Dedifferentiated amniotic fluid mesenchymal stem cell (primary cell): ENCODE results near the gene LRRC4B.
"Not testable (repeated sequence)": the region's sequence is repeated elsewhere in the genome, so short reads cannot be mapped to it uniquely, and the experiment has no call there.

Experiments used
- DNase-seq: peaks from one replicate; pipeline ENCODE4 v3.0.0-alpha.2; 2016; ENCODE audit errors: extremely low spot score

LRRC4B gene

GRCh38 chr19:50552540-50552939 is 15.7 kb downstream of the LRRC4B start:
- no peak for DNase-seq

GRCh38 chr19:50551715-50552187 is 16.5 kb downstream of the LRRC4B start:
- no peak for DNase-seq

GRCh38 chr19:50551034-50551714 is 17.1 kb downstream of the LRRC4B start:
- DNase-seq, result no peak

GRCh38 chr19:50550594-50550966 is 17.7 kb downstream of the LRRC4B start:
- DNase-seq, result no peak

DNA sequence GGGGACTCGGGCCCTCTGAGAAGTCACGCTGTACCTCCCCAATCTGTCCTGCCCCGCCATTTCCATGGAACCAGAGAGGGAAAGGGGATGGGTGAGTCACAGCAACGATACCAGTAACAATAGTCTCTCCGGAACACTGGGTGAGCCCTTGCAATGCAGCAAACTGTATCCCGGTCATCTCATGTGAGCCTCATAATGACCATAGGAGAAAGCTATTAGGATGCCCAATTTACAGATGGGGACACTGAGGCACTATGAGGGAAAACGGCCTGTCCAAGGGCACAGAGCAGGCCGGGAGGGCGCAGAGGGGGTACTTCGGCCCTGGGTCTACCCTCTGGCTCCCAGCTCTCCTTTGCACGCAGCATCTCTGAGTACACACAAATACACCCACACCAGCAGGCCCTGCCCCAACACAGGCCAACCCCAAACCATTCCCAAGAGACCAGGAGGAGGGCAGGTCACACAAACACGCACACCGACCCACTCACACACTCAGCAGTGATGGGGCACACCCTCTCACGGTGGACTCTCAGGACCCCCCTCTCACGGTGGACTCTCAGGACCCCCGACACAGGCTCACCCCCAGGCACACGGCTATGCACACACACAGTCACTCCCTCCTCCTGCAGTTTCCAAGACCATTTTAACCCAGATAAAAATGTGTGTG is 18.2 kb downstream of the LRRC4B start:
- DNase-seq, result no peak

DNA sequence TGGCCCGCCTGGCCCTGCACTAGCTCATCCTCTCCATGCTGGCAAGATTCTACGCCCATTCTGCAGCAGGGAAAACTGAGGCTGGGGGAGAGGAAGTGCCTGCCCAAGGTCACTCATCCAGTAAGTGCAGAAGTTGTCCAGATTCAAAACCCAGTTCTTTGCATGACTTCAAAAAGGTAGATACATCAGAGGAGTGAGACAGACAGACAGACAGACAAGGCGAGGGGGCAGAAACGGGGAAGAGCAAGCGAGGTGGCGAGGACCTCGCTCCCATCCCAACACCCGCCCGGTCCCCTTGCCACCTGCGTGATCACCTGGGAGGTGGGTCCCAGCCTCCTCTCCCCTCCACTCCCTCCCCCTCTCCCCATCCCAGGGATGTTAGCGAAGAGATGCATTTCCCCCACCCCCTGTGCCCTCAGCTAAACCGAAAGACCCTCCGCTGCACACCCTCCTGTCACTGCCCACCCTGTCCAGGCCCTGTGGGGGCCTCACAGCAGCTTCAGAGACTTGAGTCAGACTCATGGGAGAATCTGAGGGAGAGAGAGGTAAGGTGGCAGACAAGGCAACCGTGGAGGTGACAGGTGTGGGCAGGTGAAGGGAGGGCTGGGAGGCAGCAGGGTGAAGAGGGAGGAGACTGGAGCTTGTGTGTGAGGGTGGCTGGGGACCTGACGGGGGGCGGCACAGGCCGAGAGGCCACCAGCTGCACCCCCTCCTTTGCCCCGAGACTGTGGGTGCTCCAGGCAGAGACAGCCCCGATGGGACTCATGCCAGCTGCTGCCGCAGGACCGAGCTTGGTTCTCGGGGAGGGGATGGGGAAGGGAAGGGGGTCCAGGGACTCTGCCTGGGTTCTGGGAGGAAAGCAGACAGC is 18.9 kb downstream of the LRRC4B start:
- DNase-seq, result no peak

GRCh38 chr19:50548191-50549058 is 19.8 kb downstream of the LRRC4B start:
- no peak for DNase-seq

GRCh38 chr19:50547385-50548190 is 20.6 kb downstream of the LRRC4B start:
- no peak for DNase-seq

DNA sequence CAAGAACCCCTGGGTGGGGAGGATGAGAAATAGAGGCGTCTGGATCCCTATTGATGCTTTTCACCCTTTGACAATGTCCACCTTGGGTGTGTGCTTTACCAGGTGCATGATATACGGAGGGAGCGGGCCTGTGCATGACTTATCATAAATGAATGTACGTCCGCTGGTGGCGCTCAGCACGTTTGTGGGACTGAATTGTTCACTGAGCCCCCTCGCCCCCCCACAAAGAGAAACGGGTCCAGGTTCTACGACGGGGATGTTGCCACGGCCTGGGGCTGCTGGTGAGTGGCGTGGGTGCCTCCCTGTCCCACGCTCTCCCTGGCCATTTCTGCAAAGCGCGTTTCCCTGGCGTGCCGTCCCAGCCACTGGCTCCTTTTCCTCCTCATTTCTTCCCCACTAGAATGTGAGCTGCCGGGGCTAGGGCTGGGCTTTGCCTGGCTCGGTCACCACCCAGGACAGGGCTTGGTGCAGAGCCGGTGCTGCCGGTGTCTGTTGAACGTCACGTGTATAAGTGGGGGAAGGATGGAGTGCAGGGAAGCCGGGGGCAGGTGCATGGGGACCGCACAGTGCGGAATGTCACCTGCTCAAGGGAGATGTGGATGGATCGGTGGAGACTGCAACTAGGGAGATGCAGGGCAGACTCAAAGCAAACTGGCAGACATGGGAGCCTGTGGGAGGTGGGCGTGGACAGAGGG is 21.6 kb downstream of the LRRC4B start:
- no peak for DNase-seq

GRCh38 chr19:50542943-50543342 is 25.3 kb downstream of the LRRC4B start:
- no peak for DNase-seq

DNA sequence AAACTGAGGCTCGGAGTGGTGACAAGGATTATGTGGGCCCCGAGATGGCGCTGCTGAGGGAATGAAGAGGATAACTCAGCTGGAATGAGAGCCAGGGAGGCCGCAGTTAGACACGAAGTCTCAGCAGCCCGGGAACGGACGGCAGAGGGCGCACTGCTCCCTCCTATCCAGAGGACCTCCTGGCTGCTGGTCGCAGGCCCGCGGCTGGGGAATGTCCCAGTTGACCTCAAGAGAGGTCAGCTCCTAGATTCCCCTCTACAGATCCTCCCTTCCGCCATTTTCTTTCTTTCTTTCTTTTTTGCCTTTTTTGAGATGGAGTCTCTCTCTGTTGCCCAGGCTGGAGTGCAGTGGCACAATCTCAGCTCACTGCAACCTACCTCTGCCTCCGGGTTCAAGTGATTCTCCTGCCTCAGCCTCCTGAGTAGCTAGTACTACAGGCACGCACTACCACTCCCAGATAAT is 30.4 kb downstream of the LRRC4B start:
- peak; percentile 79 for DNase-seq

DNA sequence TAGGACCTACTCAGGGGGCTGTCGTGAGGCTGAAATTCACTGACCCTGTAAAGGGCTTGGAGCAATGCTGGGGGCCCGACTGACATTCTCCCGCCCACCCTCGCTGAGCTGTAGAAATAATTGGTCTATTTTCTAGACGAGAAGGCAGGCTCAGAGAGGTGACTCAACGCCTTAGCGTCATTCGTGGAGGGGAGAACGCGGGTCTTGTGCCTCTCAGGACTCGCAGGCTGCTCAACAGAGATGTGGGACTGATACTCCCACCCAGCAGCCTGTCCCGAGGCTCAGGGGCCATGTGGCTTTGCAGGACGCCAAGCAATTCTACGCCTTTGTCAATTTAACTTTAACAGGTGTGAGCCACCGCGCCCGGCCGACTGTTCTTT is 30.9 kb downstream of the LRRC4B start:
- no peak for DNase-seq

- DNase-seq, result no peak
These were observed 31.5 kb downstream of the LRRC4B start for GRCh38 chr19:50536662-50537305.

DNA sequence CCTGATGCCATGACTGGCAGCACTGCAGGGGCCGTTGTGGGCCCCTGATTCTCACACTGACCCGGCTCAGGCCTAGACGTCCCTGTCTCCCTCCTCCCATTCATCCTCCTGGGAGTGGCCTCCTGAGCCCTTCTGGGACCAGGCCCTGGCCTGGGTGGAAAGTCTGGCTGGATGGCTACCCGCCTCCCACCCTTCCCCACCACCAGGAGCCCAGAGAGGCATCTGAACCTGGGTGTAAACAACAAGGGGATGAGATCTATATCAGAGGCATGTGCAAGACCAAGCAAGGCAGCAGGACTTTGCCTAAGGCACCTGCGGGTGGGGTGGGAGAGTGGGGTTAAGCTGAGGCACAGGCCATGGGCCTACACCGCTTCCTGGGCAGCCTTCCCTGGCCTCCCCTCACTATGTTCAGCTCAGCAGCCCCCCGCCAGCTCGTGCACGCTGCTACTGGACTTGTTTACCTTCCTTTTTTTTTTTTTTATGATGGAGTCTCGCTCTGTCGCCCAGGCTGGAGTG is 32.5 kb downstream of the LRRC4B start:
- DNase-seq, result no peak

GRCh38 chr19:50534478-50534877 is 33.8 kb downstream of the LRRC4B start:
- no peak for DNase-seq

DNA sequence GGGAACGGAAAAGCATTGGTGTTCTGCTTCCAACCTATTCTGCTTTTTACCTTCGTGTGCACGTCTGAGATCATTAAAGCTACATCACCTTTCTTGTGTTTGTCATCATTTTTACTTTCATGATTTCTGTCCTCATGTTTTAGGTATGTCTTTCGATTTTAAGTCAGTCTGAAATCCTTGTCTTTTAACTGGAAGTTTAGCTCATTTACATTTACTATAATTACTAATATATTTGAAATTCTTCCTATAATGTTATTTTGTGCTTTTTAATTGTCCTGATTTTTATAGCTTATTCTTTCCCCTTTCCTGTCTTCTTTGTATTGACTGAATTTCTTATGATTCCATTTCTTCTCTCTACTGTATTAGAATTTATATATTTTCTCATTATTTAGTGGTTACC is 35.3 kb downstream of the LRRC4B start:
- DNase-seq, result no peak

GRCh38 chr19:50531171-50531612 is 37.0 kb downstream of the LRRC4B start:
- DNase-seq, result no peak

DNA sequence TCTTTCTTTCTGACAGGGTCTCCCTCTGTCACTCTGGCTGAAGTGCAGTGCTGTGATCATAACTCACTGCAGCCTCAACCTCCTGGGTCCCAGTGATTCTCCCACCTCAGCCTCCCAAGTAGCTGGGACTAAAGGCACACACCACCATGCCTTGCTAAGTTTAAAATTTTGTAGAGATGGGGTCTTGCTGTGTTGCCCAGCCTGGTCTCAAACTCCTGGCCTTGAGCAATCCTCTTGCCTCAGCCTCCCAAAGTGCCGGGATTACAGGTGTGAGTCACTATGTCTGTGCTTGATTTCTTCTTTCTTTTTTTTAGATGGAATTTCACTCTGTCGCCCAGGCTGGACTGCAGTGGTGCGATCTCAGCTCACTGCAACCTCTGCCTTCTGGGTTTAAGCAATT is 40.2 kb downstream of the LRRC4B start:
- DNase-seq, result not testable (repeated sequence)

DNA sequence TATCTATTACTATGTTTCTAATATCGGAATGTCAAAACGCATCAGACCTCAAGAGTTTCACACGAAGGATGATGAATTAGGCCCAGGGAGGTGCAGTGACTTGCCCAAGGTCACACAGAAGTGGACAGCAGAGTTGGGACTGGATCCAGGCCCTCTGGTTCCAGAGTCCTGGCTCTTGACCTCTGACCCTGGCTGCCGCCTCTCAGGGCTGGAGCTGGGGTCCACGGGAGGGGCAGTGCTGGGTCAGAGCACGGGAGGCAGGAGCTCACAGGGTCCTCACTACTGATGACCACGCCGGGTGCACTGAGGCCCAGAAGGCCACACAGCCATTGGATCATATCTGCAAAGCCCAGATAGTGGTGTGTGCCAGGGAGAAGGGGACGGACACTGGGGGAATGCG is 45.4 kb downstream of the LRRC4B start:
- no peak for DNase-seq
